Muscle layer of duodenum (tissue), 2 donors: ENCODE data around the gene RNF17.
"Not testable (repeated sequence)": the region's sequence is repeated elsewhere in the genome, so short reads cannot be mapped to it uniquely, and the experiment has no call there.

Source experiments
- H3K27ac ChIP-seq: one replicate; pipeline ENCODE4 v1.7.0; 2013; ENCODE audit warnings: mild to moderate bottlenecking, low read length
- H3K27me3 ChIP-seq: one replicate; pipeline ENCODE4 v1.7.0; 2013; ENCODE audit warnings: low read depth, mild to moderate bottlenecking, control low read depth, low read length
- H3K36me3 ChIP-seq, 2 donors: one replicate each; pipeline ENCODE4 v1.7.0; 2013; ENCODE audit warnings: low read length in 2 of 2, control low read depth in 1 of 2, mild to moderate bottlenecking in 1 of 2; ENCODE audit not compliant: insufficient read depth in 2 of 2, control insufficient read depth in 1 of 2
- H3K4me1 ChIP-seq, 2 donors: one replicate each; pipeline ENCODE4 v1.7.0; 2013; ENCODE audit warnings: low read length in 2 of 2, mild to moderate bottlenecking in 2 of 2, control low read depth in 1 of 2, moderate library complexity in 1 of 2; ENCODE audit not compliant: insufficient read depth in 2 of 2, control insufficient read depth in 1 of 2
- H3K4me3 ChIP-seq, 2 donors: one replicate each; pipeline ENCODE4 v1.7.0; 2013; ENCODE audit warnings: low read length in 2 of 2, low read depth in 1 of 2, mild to moderate bottlenecking in 1 of 2
- H3K9me3 ChIP-seq, 2 donors: one replicate each; pipeline ENCODE4 v1.7.0; 2013; ENCODE audit warnings: low read length in 2 of 2, control low read depth in 1 of 2, mild to moderate bottlenecking in 1 of 2; ENCODE audit not compliant: control insufficient read depth in 1 of 2
- donor health status: healthy.

Gene RNF17

DNA sequence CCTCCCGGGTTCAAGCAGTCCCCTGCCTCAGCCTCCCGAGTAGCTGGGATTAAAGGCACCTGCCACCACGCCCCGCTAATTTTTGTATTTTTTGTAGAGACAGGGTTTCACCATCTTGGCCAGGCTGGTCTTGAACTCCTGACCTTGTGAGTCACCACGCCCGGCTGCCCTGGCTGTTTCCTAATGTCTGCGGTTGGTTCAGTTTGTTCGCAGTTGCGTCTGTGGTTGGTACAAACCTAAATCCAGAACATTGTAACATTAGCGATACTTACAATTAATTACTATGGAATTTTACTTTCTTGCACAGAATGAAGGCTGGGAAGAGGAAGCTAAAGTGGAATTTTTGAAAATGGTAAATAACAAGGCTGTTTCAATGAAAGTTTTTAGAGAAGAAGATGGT lies 38.1 kb downstream of the RNF17 start:
- no peaks in the 10 kb centered on the region for H3K27me3 ChIP-seq
- H3K4me3 ChIP-seq, result no peak overlapping the region

DNA sequence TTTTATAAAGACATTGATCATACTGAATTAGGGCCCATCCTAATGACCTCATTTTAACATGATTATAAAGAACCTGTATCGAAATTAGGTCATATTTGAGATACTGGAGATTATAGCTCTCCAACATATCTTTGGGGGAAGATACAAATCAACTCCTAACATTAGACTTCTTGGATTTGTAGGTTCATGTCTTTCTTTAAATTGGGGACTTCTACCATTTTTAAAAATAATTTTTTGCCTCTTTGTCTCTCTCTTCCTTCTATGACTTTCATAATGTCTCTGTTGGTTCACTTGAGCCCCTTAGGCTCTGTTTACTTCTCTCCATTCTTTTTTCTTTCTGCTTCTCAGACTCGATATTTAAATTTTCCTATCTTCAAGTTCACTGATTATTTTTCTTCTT lies 57.2 kb downstream of the RNF17 start:
- H3K9me3 ChIP-seq, result peaks cover 0 to 3% of the 10 kb centered on the region in 2 donors
- H3K4me3 ChIP-seq, result no peak overlapping the region
- H3K4me1 ChIP-seq, result no peaks in the 10 kb centered on the region
- no peaks in the 10 kb centered on the region for H3K27me3 ChIP-seq
- H3K36me3 ChIP-seq, result no peaks in the 10 kb centered on the region
- no peak overlapping the region for H3K27ac ChIP-seq

More for the DNA sequence above, 38.1 kb downstream of the RNF17 start:
- Histone ChIP-seq H3K4me1 (no peaks in the 10 kb centered on the region), H3K36me3 (no peaks in the 10 kb centered on the region), H3K27ac (no peak overlapping the region), H3K9me3 (no peaks in the 10 kb centered on the region)

DNA sequence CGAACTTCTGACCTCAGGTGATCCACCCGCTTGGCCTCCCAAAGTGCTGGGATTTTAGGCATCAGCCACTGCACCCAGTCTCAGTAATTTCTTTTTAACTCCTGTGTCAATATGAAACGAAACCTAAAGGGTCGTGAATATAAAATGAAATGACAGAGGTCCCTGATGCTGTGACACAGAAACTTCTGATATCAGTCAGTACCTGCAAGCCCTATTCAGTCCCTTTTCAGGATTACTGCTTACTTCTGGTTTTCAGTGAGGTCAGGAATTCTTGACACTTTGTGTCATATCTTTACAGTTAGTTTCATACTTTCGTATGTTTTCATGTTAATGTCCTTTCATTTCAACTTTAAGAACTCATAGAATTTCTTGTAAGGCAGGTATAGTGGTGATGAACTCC lies 58.7 kb downstream of the RNF17 start:
- H3K4me1 ChIP-seq, result no peaks in the 10 kb centered on the region
- no peaks in the 10 kb centered on the region for H3K36me3 ChIP-seq
- no peak overlapping the region for H3K4me3 ChIP-seq
- no peaks in the 10 kb centered on the region for H3K27me3 ChIP-seq
- H3K9me3 ChIP-seq, result peaks cover 0 to 3% of the 10 kb centered on the region in 2 donors
- H3K27ac ChIP-seq, result no peak overlapping the region

DNA sequence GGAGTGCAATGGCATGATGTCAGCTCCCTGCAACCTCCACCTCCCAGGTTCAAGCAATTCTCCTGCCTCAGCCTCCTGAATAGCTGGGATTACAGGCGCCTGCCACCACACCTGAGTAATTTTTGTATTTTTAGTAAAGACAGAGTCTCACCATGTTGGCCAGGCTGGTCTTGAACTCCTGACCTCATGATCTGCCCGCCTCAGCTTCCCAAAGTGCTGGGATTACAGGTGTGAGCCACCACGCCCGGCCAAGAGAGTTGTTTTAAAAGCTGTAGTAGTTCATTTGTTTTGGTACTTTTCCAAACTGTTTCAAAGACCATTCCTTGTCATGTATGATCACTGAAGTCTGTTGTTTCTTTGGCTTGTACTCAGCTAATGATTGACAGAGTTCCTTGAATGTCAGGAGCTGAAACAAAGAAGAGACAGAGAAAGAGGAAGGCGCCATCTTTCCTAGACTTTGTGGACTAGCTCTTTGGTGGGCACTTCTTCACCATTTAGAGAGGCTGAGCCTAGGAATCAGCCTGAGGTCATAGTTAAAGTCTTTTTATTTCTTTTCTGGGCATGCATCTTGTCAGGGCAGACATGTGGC lies 59.2 kb downstream of the RNF17 start:
- not testable (repeated sequence) for H3K9me3 ChIP-seq, H3K4me3 ChIP-seq, H3K36me3 ChIP-seq, H3K4me1 ChIP-seq, H3K27me3 ChIP-seq, H3K27ac ChIP-seq

DNA sequence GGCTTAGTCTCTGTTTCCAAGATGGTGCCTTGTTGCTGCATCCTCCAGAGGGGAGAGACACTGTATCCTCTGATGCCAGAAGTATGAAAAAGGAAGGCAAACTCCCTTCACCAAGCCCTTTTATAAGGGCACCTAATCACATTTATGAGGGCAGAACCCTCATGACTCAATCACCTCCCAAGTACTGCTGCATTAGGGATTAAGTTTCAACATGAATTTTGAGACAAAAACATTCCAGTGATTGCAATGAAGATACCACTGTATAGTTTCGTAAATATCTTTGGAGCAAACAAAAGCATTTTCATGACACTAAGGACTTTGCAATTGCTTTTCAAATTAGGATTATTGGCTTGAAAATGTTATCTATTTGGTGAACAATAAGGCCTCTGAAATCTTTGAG lies 63.8 kb downstream of the RNF17 start:
- no peaks in the 10 kb centered on the region for H3K9me3 ChIP-seq
- H3K27ac ChIP-seq, result no peak overlapping the region
- no peaks in the 10 kb centered on the region for H3K27me3 ChIP-seq
- no peaks in the 10 kb centered on the region for H3K36me3 ChIP-seq
- H3K4me3 ChIP-seq, result no peak overlapping the region
- H3K4me1 ChIP-seq, result no peaks in the 10 kb centered on the region

DNA sequence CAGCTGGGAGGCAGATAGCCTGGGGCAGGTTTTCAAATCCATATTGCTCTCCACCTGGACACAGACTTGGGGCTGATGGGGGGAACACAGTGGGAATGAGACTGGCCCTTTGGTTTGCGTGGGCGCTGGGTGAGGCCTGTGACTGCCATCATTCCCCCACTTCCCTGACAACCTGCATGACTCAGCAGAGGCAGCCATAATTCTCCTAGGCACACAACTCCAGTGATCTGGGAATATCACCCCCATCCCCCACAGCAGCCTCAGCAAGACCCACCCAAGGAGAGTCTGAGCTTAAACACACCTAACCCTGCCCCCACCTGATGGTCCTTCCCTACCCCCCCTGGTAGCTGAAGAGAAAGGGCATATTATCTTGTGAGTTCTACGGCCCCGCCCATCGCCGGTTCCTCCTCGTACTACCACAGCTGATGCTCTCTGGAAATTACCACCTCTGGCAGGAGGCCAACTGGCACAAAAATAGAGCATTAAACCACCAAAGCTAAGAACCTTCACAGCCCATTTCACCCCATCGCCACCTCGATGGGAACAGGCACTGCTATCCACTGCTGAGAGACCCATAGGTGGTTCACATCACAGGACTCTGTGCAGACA lies 71.0 kb downstream of the RNF17 start:
- Histone ChIP-seq H3K9me3 (no peaks in the 10 kb centered on the region), H3K4me1 (no peaks in the 10 kb centered on the region), H3K27ac (no peak overlapping the region), H3K27me3 (no peaks in the 10 kb centered on the region), H3K36me3 (no peaks in the 10 kb centered on the region), H3K4me3 (no peak overlapping the region)

DNA sequence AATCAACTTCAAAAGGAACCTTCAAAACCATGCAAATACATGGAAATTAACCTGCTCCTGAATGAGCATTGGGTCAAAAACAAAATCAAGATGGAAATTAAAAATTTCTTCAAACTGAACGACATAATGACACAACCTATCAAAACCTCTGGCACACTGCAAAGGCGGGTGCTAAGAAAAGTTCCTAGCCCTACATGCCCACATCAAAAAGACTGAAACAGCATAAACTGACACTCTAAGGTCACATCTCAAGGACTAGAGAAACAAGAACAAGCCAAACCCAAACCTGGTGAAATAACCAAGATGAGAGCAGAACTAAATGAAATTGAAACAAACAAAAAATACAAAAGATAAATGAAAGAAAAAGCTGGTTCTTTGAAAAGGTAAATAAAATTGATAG lies 73.6 kb downstream of the RNF17 start:
- not testable (repeated sequence) for H3K4me3 ChIP-seq, H3K9me3 ChIP-seq, H3K36me3 ChIP-seq, H3K4me1 ChIP-seq, H3K27ac ChIP-seq, H3K27me3 ChIP-seq

DNA sequence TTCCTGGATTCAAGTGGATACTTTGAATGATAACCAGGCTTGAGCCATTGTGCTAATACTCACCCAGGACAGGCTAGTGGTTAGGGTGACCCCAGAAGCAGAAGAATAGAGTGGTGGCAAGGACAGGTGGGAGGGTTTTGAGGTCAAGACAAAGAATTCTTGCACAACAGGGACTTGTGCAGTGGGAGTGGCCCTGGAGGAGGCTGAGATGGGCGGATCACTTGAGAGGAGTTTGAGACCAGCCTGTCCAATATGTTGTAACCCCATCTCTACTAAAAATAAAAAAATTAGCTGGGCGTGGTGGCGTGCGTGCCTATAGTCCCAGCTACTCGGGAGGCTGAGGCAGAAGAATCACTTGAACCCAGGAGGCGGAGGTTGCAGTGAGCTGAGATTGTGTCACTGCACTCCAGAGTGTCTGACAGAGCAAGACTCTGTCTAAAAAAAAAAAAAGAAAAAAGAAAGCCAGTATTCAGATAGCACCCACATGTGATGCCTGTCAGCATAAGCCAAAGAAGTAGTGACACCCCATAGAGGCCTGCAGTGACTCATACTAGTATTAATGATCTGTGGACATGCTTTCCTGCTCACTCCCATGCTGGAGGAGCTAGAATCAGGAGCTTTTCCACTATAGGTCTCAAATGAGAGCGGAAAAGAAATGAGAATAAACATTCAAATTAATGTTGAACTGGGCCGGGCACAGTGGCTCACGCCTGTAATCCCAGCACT lies 78.7 kb downstream of the RNF17 start:
- no peaks in the 10 kb centered on the region for H3K9me3 ChIP-seq
- no peak overlapping the region for H3K4me3 ChIP-seq
- no peaks in the 10 kb centered on the region for H3K36me3 ChIP-seq
- H3K27ac ChIP-seq, result no peak overlapping the region
- H3K4me1 ChIP-seq, result no peaks in the 10 kb centered on the region
- H3K27me3 ChIP-seq, result no peaks in the 10 kb centered on the region

DNA sequence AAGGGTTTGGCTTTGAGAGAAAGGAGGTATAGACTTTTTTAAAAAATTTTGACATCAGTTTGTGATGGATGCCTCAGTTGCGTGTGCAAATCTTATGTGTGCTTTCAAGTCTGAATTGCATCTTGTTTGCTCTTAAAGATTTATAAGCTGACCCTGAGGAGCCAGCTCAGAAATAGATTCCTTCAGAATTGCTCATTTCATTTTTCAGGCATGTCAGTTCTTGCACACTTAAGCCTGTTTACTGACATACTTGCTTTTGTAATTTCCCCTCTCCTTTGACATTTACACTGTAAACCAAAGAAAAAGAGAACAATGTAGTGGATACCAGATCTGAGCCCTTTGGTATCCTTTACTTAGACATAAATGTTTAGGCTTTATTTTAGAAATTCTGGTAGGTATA lies 87.6 kb downstream of the RNF17 start:
- Histone ChIP-seq H3K4me3 (no peak overlapping the region), H3K27ac (no peak overlapping the region), H3K9me3 (no peaks in the 10 kb centered on the region), H3K4me1 (no peaks in the 10 kb centered on the region), H3K36me3 (no peaks in the 10 kb centered on the region), H3K27me3 (no peaks in the 10 kb centered on the region)

DNA sequence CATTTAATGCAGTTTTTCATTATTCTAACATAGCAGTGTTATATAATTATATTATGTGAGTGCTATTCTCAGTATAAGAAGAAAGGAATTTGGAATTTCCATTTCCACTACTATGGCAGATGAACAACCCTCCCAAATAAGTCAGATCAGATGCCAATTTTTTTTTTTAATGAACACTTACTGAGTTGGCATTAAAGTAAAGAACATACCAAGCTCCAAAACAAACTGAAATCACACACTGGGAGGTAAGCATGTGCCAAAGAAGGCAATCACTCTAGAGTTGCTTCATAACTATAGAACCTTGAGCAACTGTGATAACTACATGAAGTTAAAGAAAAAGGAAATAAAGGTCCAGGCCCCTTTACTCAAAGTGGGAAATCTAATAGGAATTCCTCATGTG lies 90.3 kb downstream of the RNF17 start:
- Histone ChIP-seq H3K4me1 (no peaks in the 10 kb centered on the region), H3K9me3 (no peaks in the 10 kb centered on the region), H3K36me3 (no peaks in the 10 kb centered on the region), H3K4me3 (no peak overlapping the region), H3K27me3 (no peaks in the 10 kb centered on the region), H3K27ac (no peak overlapping the region)

DNA sequence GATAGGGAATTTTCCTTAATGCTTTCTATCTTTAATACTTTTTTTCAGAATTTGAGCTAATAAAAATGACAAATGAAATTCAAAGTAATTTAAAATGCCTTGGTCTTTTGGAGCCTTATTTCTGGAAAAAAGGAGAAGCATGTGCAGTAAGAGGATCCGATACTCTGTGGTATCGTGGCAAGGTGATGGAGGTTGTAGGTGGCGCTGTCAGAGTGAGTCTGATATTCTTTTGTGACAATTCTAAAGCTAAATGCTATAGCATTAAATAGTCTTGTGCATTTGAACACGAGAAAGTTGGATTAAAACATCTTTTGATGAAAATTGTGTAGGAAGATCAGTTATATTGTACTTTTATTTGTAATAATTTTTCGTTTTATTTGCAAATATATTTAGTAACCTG lies 95.0 kb downstream of the RNF17 start:
- no peaks in the 10 kb centered on the region for H3K27me3 ChIP-seq
- H3K36me3 ChIP-seq, result no peaks in the 10 kb centered on the region
- no peaks in the 10 kb centered on the region for H3K9me3 ChIP-seq
- no peak overlapping the region for H3K4me3 ChIP-seq
- no peaks in the 10 kb centered on the region for H3K4me1 ChIP-seq
- no peak overlapping the region for H3K27ac ChIP-seq

DNA sequence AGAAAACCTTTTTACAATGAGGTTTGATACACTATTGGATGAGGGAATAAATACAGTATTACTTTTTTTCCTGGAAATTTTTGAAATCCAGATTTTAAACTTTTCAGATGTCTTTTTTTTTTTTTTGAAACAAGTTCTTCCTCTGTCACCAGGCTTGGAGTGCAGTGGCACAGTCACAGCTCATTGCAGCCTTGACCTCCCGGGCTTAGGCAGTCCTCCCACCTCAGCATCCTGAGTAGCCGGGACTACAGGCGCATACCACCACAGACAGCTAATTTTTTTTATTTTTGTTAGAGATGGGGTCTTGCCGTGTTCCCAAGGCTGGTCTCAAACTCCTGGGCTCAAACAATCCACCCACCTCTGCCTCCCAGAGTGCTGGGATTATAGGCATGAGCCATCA lies 96.8 kb downstream of the RNF17 start:
- no peak overlapping the region for H3K27ac ChIP-seq
- H3K9me3 ChIP-seq, result no peaks in the 10 kb centered on the region
- H3K27me3 ChIP-seq, result no peaks in the 10 kb centered on the region
- H3K4me3 ChIP-seq, result no peak overlapping the region
- no peaks in the 10 kb centered on the region for H3K4me1 ChIP-seq
- H3K36me3 ChIP-seq, result no peaks in the 10 kb centered on the region
